Upper lobe of left lung (tissue), 4 donors: ENCODE data around the gene TMUB1.

Source experiments
- POLR2A ChIP-seq, 4 donors: fragments of 450-650 bp; IDR thresholded peaks; one replicate each; pipeline ENCODE4 v1.5.1; 2016 to 2017; ENCODE audit warnings: antibody characterized with exemption in 4 of 4, mild to moderate bottlenecking in 2 of 4
- POLR2AphosphoS5 ChIP-seq, 2 donors: sonication (generic); formaldehyde crosslinking; IDR thresholded peaks; one replicate each; pipeline ENCODE4 v1.5.1; 2017; ENCODE audit warnings: antibody characterized with exemption in 2 of 2
- TF ChIP-seq, protein P1 (sequence below), 6 experiments: fragments of 450-650 bp in 4 of 6; fragments of 200-600 bp in 2 of 6; sonication (generic) in 2 of 6; IDR thresholded peaks; one replicate each; pipeline ENCODE4 v1.5.1; 2016 to 2019; ENCODE audit warnings: antibody characterized with exemption in 6 of 6

DNA sequence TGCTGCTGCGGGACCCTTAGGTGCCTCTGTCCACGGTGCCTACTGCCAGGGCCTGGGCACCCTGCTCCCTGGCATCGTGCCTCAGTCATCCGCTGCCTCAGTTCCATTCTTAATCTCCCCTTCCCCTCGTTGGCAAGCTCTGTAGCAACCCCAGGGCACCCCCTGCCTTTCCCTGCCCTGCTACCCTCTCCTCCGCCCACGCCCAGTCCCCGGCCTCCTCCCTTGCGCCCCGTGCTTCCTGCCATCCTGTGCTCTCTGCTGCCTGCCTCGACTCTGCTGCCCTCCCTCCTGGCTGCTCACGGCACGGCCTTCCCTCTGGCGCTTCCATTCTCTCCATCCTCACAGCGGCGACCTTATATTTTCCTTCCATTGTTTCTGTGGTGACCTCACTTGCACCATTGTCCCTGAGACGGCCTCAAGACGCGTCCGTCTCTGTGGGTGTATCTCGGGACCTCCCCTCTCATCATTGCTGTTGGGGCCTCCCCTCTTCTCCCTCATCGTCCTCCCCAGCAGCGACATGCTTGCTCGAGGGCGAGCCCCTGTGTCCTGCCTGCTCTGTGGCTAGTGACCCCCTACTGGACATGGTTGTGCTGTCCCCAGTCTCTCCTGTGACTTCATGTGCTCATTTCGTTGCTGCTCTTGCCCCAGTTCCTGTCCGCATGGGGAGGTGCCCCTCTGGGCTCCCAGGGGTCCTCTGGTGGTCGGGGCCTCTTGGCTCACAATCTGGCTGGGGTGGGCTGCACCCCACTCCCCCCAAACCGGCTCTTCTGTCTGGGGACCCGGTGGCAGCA, 38.3 kb upstream of the TMUB1 start:
- TF ChIP-seq POLR2A (IDR thresholded peaks at IDR 0.05) (no peak), POLR2AphosphoS5 (IDR thresholded peaks at IDR 0.05) (no peak)
- TF ChIP-seq, protein P1, sequence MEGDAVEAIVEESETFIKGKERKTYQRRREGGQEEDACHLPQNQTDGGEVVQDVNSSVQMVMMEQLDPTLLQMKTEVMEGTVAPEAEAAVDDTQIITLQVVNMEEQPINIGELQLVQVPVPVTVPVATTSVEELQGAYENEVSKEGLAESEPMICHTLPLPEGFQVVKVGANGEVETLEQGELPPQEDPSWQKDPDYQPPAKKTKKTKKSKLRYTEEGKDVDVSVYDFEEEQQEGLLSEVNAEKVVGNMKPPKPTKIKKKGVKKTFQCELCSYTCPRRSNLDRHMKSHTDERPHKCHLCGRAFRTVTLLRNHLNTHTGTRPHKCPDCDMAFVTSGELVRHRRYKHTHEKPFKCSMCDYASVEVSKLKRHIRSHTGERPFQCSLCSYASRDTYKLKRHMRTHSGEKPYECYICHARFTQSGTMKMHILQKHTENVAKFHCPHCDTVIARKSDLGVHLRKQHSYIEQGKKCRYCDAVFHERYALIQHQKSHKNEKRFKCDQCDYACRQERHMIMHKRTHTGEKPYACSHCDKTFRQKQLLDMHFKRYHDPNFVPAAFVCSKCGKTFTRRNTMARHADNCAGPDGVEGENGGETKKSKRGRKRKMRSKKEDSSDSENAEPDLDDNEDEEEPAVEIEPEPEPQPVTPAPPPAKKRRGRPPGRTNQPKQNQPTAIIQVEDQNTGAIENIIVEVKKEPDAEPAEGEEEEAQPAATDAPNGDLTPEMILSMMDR (IDR thresholded peaks at IDR 0.05) = no peak
